Prostate gland (tissue), 2 donors: ENCODE data around the gene LRRC4B.

Experiments used
- POLR2A ChIP-seq: fragments of 450-650 bp; IDR thresholded peaks from one replicate; pipeline ENCODE4 v1.6.1; 2016; ENCODE audit warnings: antibody characterized with exemption, mild to moderate bottlenecking
- POLR2AphosphoS5 ChIP-seq: sonication (generic); formaldehyde crosslinking; IDR thresholded peaks from one replicate; pipeline ENCODE4 v1.6.1; 2017; ENCODE audit warnings: antibody characterized with exemption
- TF ChIP-seq, protein P1 (sequence below), 4 experiments: fragments of 200-600 bp in 2 of 4; fragments of 450-650 bp in 2 of 4; sonication (generic) in 2 of 4; IDR thresholded peaks; 1 replicate in 3 of 4; 2 replicates in 1 of 4; pipeline ENCODE4 v1.5.1; 2016 to 2019; ENCODE audit warnings: antibody characterized with exemption in 4 of 4, mild to moderate bottlenecking in 2 of 4, moderate library complexity in 2 of 4

- TF ChIP-seq POLR2A (no peak), POLR2AphosphoS5 (no peak)
- TF ChIP-seq, protein P1, sequence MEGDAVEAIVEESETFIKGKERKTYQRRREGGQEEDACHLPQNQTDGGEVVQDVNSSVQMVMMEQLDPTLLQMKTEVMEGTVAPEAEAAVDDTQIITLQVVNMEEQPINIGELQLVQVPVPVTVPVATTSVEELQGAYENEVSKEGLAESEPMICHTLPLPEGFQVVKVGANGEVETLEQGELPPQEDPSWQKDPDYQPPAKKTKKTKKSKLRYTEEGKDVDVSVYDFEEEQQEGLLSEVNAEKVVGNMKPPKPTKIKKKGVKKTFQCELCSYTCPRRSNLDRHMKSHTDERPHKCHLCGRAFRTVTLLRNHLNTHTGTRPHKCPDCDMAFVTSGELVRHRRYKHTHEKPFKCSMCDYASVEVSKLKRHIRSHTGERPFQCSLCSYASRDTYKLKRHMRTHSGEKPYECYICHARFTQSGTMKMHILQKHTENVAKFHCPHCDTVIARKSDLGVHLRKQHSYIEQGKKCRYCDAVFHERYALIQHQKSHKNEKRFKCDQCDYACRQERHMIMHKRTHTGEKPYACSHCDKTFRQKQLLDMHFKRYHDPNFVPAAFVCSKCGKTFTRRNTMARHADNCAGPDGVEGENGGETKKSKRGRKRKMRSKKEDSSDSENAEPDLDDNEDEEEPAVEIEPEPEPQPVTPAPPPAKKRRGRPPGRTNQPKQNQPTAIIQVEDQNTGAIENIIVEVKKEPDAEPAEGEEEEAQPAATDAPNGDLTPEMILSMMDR (IDR thresholded peaks at IDR 0.05), result no peak
Measured at GRCh38 chr19:50549927-50550593, 18.2 kb downstream of the LRRC4B start.
